KMS-11 (cell line): ENCODE data around the gene STH.

Experiments
- H2AFZ ChIP-seq: fragments of 200-600 bp; sonication (generic); 2 replicates; pipeline ENCODE4 v1.6.1; 2016; ENCODE audit warnings: antibody characterized with exemption, mixed run types, low read depth
- H3K27ac ChIP-seq: fragments of 200-600 bp; sonication (generic); 2 replicates; pipeline ENCODE4 v1.6.1; 2016; ENCODE audit warnings: mild to moderate bottlenecking, mixed run types
- H3K27me3 ChIP-seq: fragments of 200-600 bp; sonication (generic); 2 replicates; pipeline ENCODE4 v1.6.1; 2017; ENCODE audit warnings: mild to moderate bottlenecking, low read depth, mixed run types, moderate library complexity; ENCODE audit not compliant: insufficient read depth
- H3K36me3 ChIP-seq: fragments of 200-600 bp; sonication (generic); 2 replicates; pipeline ENCODE4 v1.6.1; 2017; ENCODE audit warnings: mild to moderate bottlenecking, mixed run types; ENCODE audit not compliant: insufficient read depth
- H3K4me1 ChIP-seq: fragments of 200-600 bp; sonication (generic); 2 replicates; pipeline ENCODE4 v1.6.1; 2016; ENCODE audit warnings: mild to moderate bottlenecking, low read depth, mixed run types; ENCODE audit not compliant: poor library complexity, severe bottlenecking
- H3K4me2 ChIP-seq: fragments of 200-600 bp; sonication (generic); 2 replicates; pipeline ENCODE4 v1.7.0; 2016; ENCODE audit warnings: mild to moderate bottlenecking, mixed run types
- H3K4me3 ChIP-seq: fragments of 200-600 bp; sonication (generic); IDR thresholded peaks from 2 replicates; pipeline ENCODE4 v1.6.1; 2017; ENCODE audit warnings: low read depth, low read length, mixed read lengths; ENCODE audit not compliant: insufficient read depth
- H3K79me2 ChIP-seq: fragments of 200-600 bp; sonication (generic); 2 replicates; pipeline ENCODE4 v1.6.1; 2016; ENCODE audit warnings: low read depth, mixed run types; ENCODE audit not compliant: insufficient read depth
- H3K9ac ChIP-seq: fragments of 200-600 bp; sonication (generic); 2 replicates; pipeline ENCODE4 v1.6.1; 2016; ENCODE audit warnings: mild to moderate bottlenecking, mixed run types
- H4K20me1 ChIP-seq: fragments of 200-600 bp; sonication (generic); 2 replicates; pipeline ENCODE4 v1.6.1; 2016; ENCODE audit warnings: mild to moderate bottlenecking, mixed run types; ENCODE audit not compliant: insufficient read depth
- CTCF ChIP-seq: fragments of 200-600 bp; sonication (generic); conservative IDR thresholded peaks from 2 replicates; pipeline ENCODE4 v1.6.1; 2017; ENCODE audit warnings: low read depth, mild to moderate bottlenecking, antibody characterized with exemption, low read length, moderate library complexity, mixed read lengths

The STH gene

GRCh38 chr17:45951941-45952340 lies 47.1 kb upstream of the STH start:
- Histone ChIP-seq H3K36me3 (no peaks in the 10 kb centered on the region), H3K27ac (no peak overlapping the region), H3K79me2 (no peaks in the 10 kb centered on the region), H4K20me1 (no peaks in the 10 kb centered on the region), H2AFZ (no peak overlapping the region), H3K27me3 (no peaks in the 10 kb centered on the region), H3K4me2 (no peak overlapping the region), H3K4me1 (peaks cover 14% of the 10 kb centered on the region), H3K9ac (no peak overlapping the region), H3K4me3 (no peak overlapping the region)
- no peak for TF ChIP-seq CTCF

- Histone ChIP-seq H3K4me1 (peaks cover 12% of the 10 kb centered on the region), H3K9ac (no peak overlapping the region), H3K36me3 (no peaks in the 10 kb centered on the region), H2AFZ (no peak overlapping the region), H3K79me2 (no peaks in the 10 kb centered on the region), H3K4me2 (no peak overlapping the region), H4K20me1 (no peaks in the 10 kb centered on the region), H3K27ac (no peak overlapping the region), H3K4me3 (no peak overlapping the region), H3K27me3 (no peaks in the 10 kb centered on the region)
- no peak for TF ChIP-seq CTCF
Measured at GRCh38 chr17:45952814-45953320, 46.2 kb upstream of the STH start.

- no peaks in the 10 kb centered on the region for H3K36me3 ChIP-seq
- no peak overlapping the region for H3K9ac ChIP-seq
- H4K20me1 ChIP-seq, result no peaks in the 10 kb centered on the region
- no peak overlapping the region for H3K27ac ChIP-seq
- no peaks in the 10 kb centered on the region for H3K27me3 ChIP-seq
- no peak overlapping the region for H2AFZ ChIP-seq
- H3K79me2 ChIP-seq, result no peaks in the 10 kb centered on the region
- H3K4me1 ChIP-seq, result peaks cover 8% of the 10 kb centered on the region
- no peak for TF ChIP-seq CTCF
- no peak overlapping the region for H3K4me2 ChIP-seq
- no peak overlapping the region for H3K4me3 ChIP-seq
Measured at GRCh38 chr17:45953561-45953960, 45.5 kb upstream of the STH start.

GRCh38 chr17:45954914-45955313 lies 44.1 kb upstream of the STH start:
- Histone ChIP-seq H3K79me2 (no peaks in the 10 kb centered on the region), H3K4me1 (no peaks in the 10 kb centered on the region), H3K36me3 (no peaks in the 10 kb centered on the region), H3K4me3 (no peak overlapping the region), H3K27me3 (no peaks in the 10 kb centered on the region), H3K4me2 (no peak overlapping the region), H4K20me1 (no peaks in the 10 kb centered on the region), H3K27ac (no peak overlapping the region), H3K9ac (no peak overlapping the region), H2AFZ (no peak overlapping the region)
- TF ChIP-seq CTCF, result no peak

- Histone ChIP-seq H3K27ac (no peak overlapping the region), H2AFZ (no peak overlapping the region), H4K20me1 (no peaks in the 10 kb centered on the region), H3K4me3 (no peak overlapping the region), H3K36me3 (no peaks in the 10 kb centered on the region), H3K4me2 (no peak overlapping the region), H3K9ac (no peak overlapping the region), H3K4me1 (no peaks in the 10 kb centered on the region), H3K27me3 (no peaks in the 10 kb centered on the region), H3K79me2 (no peaks in the 10 kb centered on the region)
- TF ChIP-seq CTCF, result no peak
Measured at GRCh38 chr17:45955326-45955725, 43.7 kb upstream of the STH start.
